Stomach smooth muscle (tissue), 2 donors: ENCODE measurements around the gene FIBCD1.
A peak's percentile ranks its signal among the peaks of the same experiment; 100 is the strongest.

Source experiments
- H3K27ac ChIP-seq: one replicate; pipeline ENCODE4 v1.7.0; 2013; ENCODE audit warnings: mild to moderate bottlenecking, low read length, inconsistent platforms
- H3K27me3 ChIP-seq, 2 donors: one replicate each; pipeline ENCODE4 v1.7.0; 2013; ENCODE audit warnings: low read length in 2 of 2; ENCODE audit not compliant: insufficient read depth in 2 of 2, control insufficient read depth in 1 of 2
- H3K36me3 ChIP-seq, 2 donors: one replicate each; pipeline ENCODE4 v1.7.0; 2013; ENCODE audit warnings: low read length in 2 of 2; ENCODE audit not compliant: control insufficient read depth in 2 of 2, insufficient read depth in 2 of 2
- H3K4me1 ChIP-seq: one replicate; pipeline ENCODE4 v1.7.0; 2013; ENCODE audit warnings: low read length; ENCODE audit not compliant: control insufficient read depth, insufficient read depth
- H3K4me3 ChIP-seq, 2 donors: one replicate each; pipeline ENCODE4 v1.7.0; 2013; ENCODE audit warnings: low read length in 2 of 2
- H3K9ac ChIP-seq, 2 donors: one replicate each; pipeline ENCODE4 v1.7.0; 2013; ENCODE audit warnings: low read length in 2 of 2, mild to moderate bottlenecking in 1 of 2
- H3K9me3 ChIP-seq, 2 donors: one replicate each; pipeline ENCODE4 v1.7.0; 2013; ENCODE audit warnings: low read length in 2 of 2; ENCODE audit not compliant: control insufficient read depth in 2 of 2
- donor health status: healthy.
- donor health status: Pancreatic carcinoma.

Gene FIBCD1

DNA sequence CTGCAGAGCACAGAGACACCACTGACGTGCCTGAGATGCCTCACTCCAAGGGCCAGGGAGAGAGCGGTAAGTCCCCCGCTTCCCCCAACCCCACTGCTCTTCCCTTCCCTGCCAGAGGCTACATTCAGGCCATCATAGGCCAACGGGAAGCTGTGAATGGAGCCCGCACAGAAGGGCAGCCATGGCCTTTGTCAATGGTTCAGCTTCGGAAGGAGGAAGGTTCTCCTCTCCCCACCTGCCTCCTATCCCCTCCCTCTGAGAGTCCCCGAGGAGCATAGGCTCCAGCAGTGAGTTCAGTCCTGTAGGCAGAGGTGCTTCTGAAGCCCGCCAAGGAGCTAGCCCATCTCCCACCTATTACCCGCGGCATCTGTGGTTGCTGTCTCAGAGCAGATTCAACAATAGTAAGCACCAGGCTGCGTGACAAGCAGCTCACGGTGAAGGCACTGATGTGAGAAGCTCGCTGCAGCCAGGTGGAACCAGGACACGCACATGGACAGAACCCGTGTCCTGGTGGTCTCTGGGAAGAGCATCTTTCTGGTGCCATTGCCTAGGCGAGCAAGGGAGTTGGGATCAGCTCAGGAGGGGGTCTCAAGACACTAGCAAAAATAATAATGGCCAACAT is 58.3 kb downstream of the FIBCD1 start:
- H3K9me3 ChIP-seq = no peaks in the 10 kb centered on the region
- no peak overlapping the region for H3K27ac ChIP-seq
- peaks cover 12% of the 10 kb centered on the region for H3K4me1 ChIP-seq
- peaks cover 61 to 64% of the 10 kb centered on the region in 2 donors for H3K36me3 ChIP-seq
- H3K4me3 ChIP-seq = no peak overlapping the region
- H3K27me3 ChIP-seq = no peaks in the 10 kb centered on the region
- H3K9ac ChIP-seq = no peak overlapping the region

DNA sequence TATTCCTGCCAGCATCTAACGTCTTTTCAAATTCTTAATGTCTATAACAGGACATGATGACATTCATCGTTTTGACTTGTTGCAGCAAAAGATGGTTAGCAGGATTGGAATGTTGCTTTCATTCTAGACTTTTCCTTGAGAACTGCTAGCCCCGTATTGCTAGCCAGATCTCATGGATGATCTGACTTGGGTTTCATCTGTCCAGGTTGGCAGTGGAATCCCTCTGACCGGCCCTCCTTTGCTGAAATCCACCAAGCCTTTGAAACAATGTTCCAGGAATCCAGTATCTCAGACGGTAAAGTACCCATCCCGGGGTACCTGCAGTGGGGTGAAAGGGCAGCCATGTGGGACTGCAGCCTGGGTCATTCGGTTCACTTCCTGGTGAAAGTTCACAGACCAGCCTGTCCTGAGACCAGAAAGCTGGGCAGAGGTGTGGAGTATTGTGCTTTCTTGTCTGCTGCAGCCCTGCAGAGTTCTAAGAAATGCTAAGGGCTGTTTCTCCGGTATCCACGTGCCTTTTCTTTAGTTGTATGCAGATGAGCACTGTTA is 59.1 kb downstream of the FIBCD1 start:
- Histone ChIP-seq H3K27me3 (no peaks in the 10 kb centered on the region), H3K9ac (no peak overlapping the region), H3K27ac (no peak overlapping the region), H3K36me3 (peaks cover 61 to 63% of the 10 kb centered on the region in 2 donors), H3K4me3 (no peak overlapping the region), H3K9me3 (no peaks in the 10 kb centered on the region), H3K4me1 (peaks cover 4% of the 10 kb centered on the region)

DNA sequence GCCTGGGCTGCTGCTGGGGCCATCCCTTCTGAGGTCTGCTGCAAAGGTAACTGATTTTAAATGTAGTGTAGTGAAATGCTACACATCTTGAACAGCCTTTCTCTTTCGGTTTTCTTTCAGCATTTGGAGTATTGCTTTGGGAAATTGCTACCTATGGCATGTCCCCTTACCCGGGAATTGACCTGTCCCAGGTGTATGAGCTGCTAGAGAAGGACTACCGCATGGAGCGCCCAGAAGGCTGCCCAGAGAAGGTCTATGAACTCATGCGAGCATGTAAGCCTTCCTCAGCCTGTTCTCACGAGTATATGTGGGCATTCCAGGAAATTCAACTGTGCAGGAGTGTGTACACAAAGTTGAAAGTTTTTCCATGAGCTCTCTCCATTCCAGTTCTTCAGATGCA is 60.8 kb downstream of the FIBCD1 start:
- Histone ChIP-seq H3K4me3 (no peak overlapping the region), H3K4me1 (peaks cover under 1% of the 10 kb centered on the region), H3K9ac (no peak overlapping the region), H3K27ac (no peak overlapping the region), H3K9me3 (no peaks in the 10 kb centered on the region), H3K27me3 (no peaks in the 10 kb centered on the region), H3K36me3 (peaks cover 61 to 67% of the 10 kb centered on the region in 2 donors)

DNA sequence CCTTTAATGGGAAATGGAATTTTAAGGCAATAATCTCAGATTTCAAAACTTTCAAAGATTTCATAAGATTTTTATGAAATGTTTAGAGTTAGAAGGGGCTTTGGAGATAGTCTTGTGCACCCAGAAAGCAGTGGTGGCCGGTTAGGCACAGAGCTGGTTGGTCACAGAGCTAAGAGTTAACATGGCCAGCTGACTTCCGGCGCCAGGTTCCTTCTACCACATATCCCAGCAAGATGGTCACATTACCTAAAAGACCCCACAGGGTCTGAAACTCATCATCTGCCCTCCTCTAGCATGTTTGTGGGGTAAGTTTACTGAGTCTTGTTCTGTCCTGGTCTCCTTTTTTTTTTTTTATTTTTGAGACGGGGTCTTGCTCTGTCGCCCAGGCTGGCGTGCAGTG is 61.7 kb downstream of the FIBCD1 start:
- no peak overlapping the region for H3K4me3 ChIP-seq
- H3K36me3 ChIP-seq = peaks cover 65 to 76% of the 10 kb centered on the region in 2 donors
- H3K4me1 ChIP-seq = peaks cover 10% of the 10 kb centered on the region
- no peak overlapping the region for H3K9ac ChIP-seq
- no peak overlapping the region for H3K27ac ChIP-seq
- no peaks in the 10 kb centered on the region for H3K27me3 ChIP-seq
- no peaks in the 10 kb centered on the region for H3K9me3 ChIP-seq

DNA sequence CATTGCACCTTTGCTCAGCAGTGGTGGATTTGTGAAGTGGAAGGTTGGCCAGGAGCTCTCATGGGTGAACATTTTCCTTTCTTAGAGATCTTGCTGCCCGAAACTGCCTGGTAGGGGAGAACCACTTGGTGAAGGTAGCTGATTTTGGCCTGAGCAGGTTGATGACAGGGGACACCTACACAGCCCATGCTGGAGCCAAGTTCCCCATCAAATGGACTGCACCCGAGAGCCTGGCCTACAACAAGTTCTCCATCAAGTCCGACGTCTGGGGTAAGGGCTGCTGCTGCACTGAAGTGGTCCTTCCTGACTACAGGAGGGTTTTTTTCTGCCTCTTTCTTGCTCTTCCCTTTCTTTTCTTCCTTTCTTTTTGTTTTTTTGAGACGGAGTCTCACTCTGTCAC is 64.3 kb downstream of the FIBCD1 start:
- no peak overlapping the region for H3K4me3 ChIP-seq
- no peaks in the 10 kb centered on the region for H3K9me3 ChIP-seq
- H3K4me1 ChIP-seq = peaks cover 21% of the 10 kb centered on the region
- no peak overlapping the region for H3K27ac ChIP-seq
- H3K9ac ChIP-seq = no peak overlapping the region
- H3K36me3 ChIP-seq = peaks cover 54 to 62% of the 10 kb centered on the region in 2 donors
- no peaks in the 10 kb centered on the region for H3K27me3 ChIP-seq

DNA sequence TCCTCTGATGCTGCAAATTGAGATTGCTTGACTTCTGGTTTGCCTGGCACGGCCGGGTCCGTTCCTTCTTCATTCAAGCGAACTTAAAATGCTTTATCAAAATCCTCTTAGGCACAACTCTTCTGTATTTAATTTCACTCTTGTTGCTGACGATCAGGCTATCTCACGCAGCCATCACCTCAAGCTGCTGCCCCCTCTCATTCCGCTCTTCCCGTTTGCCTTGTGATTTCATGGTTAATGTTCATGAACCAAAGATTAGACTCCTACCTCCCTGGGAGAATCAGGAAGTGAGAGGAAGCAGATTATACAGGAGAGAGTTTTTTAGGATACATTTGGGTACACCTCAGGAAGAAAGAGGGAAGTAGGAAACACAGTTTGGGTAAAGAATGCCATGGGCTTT is 65.1 kb downstream of the FIBCD1 start:
- H3K27ac ChIP-seq = no peak overlapping the region
- peaks cover 27% of the 10 kb centered on the region for H3K4me1 ChIP-seq
- H3K4me3 ChIP-seq = no peak overlapping the region
- peaks cover 54 to 57% of the 10 kb centered on the region in 2 donors for H3K36me3 ChIP-seq
- no peaks in the 10 kb centered on the region for H3K9me3 ChIP-seq
- H3K9ac ChIP-seq = no peak overlapping the region
- H3K27me3 ChIP-seq = no peaks in the 10 kb centered on the region

DNA sequence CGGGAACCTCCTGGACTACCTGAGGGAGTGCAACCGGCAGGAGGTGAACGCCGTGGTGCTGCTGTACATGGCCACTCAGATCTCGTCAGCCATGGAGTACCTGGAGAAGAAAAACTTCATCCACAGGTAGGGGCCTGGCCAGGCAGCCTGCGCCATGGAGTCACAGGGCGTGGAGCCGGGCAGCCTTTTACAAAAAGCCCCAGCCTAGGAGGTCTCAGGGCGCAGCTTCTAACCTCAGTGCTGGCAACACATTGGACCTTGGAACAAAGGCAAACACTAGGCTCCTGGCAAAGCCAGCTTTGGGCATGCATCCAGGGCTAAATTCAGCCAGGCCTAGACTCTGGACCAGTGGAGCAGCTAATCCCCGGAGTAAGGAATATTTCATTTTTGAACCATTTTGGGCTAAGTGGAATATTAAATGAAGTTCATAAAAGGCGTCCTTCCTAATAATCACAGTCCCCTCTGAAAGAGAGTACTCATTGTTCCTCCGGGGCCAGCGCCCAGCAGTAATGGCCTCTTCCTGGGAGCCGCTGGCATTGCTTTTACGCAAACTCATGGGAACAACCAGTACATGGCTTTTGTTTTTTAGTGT is 66.0 kb downstream of the FIBCD1 start:
- Histone ChIP-seq H3K4me3 (no peak overlapping the region), H3K27me3 (no peaks in the 10 kb centered on the region), H3K4me1 (peaks cover 29% of the 10 kb centered on the region), H3K27ac (peak overlapping the region; percentile 11), H3K9me3 (no peaks in the 10 kb centered on the region), H3K36me3 (peaks cover 48% of the 10 kb centered on the region in 2 donors), H3K9ac (no peak overlapping the region)

DNA sequence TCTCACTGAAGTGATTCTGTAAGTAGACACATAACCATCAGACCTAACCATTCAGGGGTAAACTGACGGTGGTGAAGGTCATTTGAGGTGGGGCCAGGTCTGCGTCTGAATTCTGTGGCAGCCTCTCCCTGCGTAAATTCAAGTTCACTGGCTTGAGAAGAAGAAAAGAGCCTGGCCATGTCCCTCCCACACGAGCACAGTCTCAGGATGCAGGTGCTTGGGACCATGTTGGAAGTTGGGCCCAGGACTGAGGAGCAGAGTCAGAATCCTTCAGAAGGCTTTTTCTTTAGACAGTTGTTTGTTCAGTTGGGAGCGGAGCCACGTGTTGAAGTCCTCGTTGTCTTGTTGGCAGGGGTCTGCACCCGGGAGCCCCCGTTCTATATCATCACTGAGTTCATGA is 66.5 kb downstream of the FIBCD1 start:
- peaks cover 31% of the 10 kb centered on the region for H3K4me1 ChIP-seq
- no peak overlapping the region for H3K9ac ChIP-seq
- H3K4me3 ChIP-seq = no peak overlapping the region
- H3K36me3 ChIP-seq = peaks cover 47 to 48% of the 10 kb centered on the region in 2 donors
- no peaks in the 10 kb centered on the region for H3K27me3 ChIP-seq
- peak overlapping the region; percentile 11 for H3K27ac ChIP-seq
- no peaks in the 10 kb centered on the region for H3K9me3 ChIP-seq

DNA sequence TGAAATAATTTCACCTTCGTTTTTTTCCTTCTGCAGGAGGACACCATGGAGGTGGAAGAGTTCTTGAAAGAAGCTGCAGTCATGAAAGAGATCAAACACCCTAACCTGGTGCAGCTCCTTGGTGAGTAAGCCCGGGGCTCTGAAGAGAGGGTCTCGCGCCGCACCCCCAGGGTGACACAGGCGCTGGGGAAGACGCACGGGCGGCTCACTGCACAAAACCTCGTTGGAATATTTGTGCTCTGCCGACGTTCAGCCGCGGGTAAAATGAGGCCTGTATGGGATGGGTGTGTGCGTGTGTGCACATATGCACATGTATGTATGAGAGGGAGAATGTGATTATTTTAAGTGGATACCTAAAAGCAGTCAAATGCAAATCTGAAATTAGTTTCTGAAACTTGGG is 67.0 kb downstream of the FIBCD1 start:
- Histone ChIP-seq H3K4me3 (no peak overlapping the region), H3K9ac (no peak overlapping the region), H3K36me3 (peaks cover 45 to 47% of the 10 kb centered on the region in 2 donors), H3K4me1 (peaks cover 35% of the 10 kb centered on the region), H3K27ac (no peak overlapping the region), H3K9me3 (no peaks in the 10 kb centered on the region), H3K27me3 (no peaks in the 10 kb centered on the region)

DNA sequence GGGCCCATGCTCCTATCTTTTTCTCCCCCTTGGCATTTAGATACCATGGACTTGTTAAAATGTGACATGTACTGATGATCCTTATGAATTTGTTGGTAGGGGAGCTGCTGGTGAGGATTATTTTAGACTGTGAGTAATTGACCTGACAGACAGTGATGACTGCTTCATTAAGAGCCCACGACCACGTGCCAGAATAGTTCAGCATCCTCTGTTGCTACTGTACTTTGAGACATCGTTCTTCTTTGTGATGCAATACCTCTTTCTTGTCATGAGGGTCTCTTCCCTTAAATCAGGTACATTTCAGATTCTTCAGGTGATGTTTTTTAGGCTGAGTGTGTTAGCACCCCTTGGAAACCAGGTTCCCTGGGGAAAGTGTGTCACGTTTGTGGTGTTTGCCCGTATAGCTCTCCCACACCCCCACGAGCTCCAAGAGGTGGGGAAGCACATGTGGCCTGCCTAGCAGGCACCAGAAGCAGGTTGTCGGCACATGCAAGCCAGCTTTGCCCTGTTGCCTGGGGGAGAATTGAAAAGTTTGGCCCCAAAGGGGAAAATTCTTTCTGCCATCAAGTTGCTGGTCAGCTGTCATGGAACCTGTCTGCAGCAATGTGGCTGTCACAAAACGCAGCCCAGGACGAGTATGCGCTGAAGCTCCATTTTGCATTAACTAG is 67.5 kb downstream of the FIBCD1 start:
- Histone ChIP-seq H3K9ac (no peak overlapping the region), H3K4me3 (no peak overlapping the region), H3K36me3 (peaks cover 44 to 47% of the 10 kb centered on the region in 2 donors), H3K4me1 (peaks cover 41% of the 10 kb centered on the region), H3K27me3 (no peaks in the 10 kb centered on the region), H3K27ac (no peak overlapping the region), H3K9me3 (no peaks in the 10 kb centered on the region)
